NCI-H1092 (cell line): Measurements from ENCODE around the gene ELAVL3.
A peak's percentile ranks its signal among the peaks of the same experiment; 100 is the strongest.
"Not testable (repeated sequence)": the region's sequence is repeated elsewhere in the genome, so short reads cannot be mapped to it uniquely, and the experiment has no call there.

Experiments
- DNase-seq: peaks from one replicate; lab custom pipeline; 2025; lab: John Stamatoyannopoulos, UW

ELAVL3 gene

DNA sequence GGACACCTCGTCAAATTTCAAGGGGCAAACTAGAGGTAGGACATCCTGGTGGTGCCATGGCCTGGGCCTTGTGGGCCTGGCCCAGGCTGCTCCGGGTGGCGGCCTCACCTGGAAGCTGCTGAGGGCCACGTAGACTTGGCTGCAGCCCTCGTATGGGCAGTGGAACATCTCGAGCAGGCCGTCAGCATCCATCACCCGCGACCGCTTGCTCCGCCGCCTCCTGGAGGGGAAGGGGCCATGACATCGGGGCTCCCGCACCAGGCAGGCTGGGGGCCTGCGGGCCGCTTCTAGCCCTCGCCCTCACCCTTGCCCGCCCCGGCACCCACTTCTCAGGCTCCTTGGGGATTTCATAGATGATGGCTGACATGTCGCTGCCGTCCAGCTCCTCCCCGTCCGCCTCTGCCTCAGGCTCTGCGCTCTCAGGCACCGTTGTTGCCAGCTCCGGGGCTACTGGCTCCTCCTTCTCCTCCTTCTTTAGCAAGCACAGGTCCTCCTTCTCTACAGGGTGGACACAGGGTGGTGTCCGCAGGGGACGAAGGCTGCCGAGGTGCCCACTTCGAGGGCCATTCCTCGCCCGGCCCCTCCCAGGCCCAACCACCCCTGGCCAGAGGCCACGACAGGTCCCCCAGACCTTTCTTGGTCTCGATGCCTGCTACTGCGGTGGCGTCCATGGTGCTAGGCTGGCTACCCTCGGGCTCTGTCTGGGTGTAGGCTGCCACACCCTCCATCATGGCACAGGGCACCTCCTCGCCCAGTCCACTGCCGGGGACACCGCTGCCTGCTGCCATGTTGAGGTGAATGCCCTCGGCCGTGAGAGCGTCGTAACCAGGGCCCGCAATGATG lies 6.0 kb upstream of the ELAVL3 start:
- no peak for DNase-seq

DNA sequence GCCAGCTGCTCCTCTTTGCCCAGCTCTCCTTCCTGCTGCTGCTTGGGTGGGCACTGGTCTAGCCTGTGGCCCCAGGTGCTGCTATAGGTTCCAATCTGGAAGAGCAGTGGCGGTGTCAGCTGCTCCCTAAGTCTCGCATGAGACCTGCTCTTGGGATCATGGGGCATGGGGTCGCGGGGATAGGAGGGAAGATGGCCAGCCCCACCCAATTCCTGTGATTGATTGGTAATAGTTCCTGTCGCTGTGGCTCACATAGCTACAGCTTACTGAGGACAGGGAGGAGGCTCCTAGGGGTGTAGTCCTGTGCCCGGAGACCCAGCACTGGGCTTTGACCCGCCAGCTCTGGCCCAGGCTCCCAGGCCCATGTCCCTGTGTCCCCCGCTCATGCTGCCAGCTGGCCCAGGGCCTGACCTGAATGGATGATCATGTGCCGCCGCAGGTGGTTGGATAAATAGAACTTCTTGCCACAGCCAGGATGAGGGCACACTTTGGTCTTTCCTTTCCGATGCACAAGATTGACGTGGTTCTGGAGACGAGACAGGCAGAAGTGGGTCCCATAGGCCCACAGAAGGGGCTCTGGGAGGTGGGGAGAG lies 4.5 kb upstream of the ELAVL3 start:
- DNase-seq = no peak

DNA sequence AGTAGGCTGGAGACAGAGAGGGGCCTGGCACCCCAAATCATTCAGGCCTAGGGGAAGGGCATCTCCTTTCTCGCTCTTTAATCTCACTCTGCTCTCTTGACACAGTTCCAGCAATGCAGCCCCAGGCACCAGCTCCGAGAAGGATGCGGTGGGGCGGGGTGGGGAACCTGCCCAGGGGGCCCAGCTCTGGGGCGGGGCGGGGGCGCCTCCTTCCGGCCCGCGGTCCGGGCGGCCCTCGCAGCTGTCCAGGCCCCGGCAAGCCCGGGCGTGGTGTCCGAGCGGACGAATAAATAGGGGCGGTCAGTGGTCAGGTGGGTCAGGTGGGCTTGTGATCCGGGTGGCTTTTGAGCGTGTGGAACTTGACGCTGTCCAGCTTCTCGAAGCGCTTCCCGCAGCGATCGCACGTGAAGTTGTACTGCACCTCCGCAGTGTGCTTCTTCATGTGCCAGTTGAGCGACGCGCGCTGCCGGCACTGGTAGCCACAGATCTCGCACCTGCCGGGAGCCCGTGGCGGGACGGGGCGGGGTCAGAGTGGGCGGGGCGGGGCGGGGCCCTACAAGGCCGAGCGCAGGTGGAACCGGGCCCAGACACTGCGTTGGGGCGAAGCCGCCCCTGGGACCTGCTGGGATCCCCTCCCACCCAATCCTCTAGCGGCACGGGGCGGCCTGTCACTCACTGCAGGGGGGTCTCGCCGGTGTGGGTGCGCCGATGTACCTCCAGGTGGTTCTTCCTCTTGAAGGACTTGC lies 2.7 kb upstream of the ELAVL3 start:
- DNase-seq = no peak

DNA sequence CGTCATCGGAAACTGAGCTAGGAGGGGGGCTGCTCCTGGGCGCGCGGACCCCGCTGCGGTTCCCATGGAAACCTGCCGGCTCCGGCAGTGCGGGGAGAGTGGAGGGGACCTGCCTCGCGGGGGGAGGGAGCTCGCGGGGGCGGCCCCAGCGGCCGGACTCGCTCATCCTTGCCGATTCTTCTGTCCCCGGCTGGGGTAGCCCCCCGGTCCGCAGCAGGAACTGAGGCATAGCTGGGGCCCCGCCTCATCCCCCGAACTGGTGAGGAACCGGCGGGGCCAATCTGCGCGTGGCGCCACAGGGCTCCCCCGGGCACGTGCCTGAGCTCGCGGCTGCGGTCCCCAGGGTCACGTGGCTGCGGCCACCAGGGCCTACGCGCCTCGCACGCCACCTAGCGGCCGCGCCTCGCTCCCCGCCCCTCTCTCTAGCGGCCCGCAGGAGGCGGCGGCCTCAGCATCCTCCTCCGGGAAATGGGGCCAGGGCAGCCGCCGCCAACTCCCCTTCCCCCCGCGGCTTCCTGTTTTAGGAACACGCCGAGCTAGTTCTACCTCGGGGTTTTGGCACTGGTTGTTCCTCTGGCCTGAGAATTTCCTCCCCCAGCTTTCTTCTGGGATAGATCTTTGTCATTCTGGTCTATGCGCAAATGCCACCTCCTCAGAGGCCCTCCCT lies 1.7 kb upstream of the ELAVL3 start:
- peak; percentile 69 for DNase-seq

DNA sequence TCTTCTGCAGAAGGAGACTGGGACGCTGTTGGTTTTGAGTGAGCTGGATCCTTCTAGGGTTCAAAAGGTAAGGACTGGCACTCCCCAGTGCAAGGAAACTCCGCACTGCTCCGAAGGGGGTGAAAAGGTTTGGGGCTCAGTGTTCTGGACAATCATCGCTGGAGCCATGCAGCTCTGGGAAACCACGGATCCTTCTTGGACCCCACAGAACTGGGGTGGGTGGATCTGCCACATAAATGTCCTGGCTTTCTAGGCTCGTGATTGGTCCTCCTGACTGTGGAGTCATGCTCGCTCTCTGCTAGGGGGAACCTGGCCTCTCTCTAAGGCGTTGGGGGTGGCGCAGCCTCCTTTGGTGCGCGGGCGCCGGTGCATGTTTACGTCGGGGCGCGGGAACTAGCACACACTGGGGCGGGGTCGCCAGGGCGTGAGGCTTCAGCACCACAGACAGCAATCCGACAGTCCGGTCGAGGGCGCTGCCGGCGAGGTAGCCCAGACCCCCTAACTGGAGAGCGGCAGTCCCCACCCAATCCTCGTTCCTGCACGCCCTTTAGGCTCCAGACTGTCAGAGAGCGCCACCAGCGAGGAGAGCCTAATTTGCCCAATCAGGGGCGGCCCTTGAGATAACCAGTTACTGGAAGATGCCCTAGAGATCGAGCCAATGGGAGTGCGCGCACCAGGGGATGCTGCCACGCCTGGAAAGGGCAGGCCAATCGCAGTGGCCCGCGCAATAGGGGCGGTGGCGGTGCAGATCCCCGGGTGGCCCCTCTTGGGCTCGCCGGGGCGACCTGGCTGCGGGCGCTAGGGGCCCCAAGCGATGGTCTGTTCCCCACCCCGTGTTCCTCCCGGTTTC lies 913 bp upstream of the ELAVL3 start:
- DNase-seq = peak; percentile 92

DNA sequence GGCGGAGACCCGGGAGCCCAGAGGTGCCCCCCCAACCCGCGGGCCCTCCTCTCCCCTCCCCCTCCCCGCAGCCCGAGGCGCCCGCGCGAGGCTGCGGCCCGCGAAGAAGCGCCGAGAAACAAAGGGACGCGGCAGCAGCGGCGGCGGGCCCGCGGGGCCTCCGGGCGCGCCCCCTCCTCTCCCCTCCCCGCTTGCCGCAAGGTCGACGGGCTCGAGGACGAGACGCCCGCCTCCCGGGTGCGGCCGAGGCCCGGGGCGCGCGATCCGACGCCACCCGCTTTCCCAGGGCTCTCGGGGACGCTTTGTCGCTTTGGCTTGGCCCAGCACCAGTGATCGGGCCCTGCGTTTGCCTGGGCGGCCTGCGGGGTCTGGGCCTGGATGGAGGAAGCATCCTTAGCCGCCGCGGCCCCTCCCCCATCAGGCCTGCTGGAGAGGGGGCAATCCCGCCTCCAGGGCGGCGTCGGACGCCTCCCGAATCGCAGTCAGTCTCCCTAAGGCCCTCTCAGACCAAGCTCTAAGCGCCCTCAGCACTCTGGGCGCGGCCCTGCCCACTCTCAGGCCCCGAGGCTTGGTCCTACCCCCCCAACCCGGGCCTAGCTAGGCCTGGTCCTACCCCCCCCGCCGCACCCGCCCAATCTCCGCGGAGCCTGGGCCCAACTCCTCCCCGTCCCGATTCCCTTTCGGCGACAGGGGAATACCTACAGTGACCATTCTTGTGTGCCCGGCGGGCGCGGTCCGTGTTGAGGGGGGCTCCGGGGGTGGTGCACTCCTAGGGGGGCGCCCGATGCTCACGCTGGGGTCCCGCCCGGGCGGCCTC lies 740 bp downstream of the ELAVL3 start:
- DNase-seq = peak; percentile 10

DNA sequence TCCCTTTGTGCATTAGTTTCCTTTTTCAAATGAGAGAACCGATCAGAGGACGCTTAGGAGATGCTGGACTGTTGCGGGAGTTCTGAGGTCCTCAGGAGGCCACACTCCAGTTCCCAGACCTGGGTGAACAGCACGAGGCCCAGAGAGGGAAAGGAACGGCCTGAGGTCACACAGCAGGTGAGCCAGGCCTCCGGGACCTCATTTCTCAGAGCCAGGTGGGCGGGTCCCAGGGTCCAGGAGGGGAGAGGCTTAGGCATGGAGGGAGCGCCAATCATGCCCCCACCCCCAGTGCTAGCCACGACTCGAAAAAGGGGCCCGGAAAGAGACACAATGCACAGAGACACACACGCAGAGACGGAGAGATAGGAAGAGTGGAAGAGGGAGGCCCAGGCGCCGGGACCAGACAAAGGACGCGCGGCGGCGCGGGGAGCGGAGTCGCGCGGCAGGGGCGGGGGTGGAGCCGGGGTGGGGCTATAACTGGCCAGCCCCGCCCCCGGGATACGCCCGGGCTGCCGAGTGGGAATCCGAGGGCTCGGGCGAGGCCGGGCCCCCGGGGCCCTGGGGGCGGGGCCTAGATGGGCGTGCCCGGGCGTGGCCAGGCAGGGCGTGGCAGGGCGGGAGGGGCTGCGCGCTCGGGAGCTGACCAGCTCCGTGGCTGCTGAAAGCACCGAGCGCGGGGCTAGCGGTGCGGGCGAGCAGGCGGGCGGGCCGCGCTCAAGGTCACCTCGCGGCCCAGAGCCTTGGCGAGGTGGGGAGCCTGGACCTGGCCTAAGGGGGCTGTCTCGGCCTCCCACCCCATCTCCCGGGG lies 1.6 kb downstream of the ELAVL3 start:
- DNase-seq = peak; percentile 52

DNA sequence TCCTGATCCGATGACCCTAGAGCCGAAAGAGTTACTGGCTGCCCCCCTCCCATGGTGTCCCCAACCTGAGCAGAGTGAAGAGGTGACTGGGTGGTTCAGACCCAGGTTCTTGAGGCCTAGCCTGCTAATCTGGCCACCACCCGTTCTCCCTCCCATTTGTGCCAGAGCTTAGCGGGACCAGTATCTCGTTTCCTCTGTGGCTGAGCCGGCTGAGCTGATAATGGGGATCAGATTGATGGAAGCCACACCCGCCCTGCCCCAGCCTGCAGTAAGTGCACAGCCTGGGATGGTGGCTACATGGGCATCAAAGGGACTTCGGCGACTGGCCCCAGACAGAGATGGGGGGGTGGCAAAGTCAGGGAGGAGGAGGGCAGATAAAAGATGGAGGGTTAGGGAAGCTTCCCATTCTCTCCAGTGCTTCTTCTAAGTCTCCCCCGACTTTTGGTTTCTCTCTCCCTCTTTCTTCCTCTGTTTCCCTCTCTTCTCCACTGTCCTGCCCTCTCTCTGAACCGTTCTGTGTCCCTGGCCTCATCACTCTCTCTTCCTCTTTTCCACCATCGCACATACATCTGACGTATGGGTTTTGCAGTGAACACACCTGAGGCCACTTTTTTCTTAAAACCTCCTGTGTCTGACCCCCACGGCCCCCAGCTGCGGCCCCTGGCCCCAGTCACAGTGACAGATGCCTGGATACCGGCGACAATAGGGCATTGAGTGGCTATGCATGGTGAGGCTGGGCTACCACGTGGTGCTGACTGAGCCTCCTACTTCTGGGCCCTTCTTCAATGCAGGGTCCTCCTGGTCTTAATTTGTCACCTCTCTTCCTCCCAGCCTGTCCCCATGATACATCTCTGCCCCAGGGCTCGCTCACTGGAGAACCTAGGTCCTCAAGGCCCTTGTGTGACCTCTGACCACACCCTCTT lies 2.4 kb downstream of the ELAVL3 start:
- no peak for DNase-seq

DNA sequence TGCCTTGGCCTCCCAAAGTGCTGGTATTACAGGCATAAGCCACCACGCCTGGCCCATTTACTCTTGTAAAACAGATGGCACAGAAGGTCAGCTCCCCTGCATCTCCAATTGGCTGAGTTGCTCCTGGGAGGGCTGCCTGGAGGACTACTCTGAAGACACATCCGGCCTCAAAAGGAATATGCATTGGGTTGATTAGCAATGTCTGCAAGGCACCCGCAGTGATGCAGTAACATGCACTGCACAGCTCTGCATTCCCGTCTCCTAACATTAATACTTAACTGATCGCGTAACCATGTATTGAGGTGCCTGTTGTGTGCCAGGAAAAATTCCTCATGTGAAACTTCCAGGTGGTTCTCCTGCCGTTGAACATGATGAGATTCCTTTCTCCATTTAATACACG lies 5.0 kb downstream of the ELAVL3 start:
- DNase-seq = no peak

DNA sequence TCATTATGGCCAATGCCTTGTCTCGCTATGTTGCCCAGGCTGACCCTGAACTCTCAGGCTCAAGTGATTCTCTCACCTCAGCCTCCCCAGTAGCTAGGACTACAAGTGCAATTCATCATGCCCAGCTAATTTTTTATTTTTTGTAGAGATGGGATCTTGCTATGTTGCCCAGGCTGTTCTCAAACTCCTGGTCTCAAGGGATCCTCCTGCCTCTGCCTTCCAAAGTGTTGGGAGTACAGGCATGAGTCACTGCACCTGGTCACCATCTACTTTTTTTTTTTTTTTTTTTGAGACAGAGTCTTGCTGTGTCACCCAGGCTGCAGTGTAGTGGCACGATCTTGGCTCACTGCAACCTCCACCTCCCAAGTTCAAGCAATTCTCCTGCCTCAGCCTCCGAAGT lies 5.5 kb downstream of the ELAVL3 start:
- not testable (repeated sequence) for DNase-seq

DNA sequence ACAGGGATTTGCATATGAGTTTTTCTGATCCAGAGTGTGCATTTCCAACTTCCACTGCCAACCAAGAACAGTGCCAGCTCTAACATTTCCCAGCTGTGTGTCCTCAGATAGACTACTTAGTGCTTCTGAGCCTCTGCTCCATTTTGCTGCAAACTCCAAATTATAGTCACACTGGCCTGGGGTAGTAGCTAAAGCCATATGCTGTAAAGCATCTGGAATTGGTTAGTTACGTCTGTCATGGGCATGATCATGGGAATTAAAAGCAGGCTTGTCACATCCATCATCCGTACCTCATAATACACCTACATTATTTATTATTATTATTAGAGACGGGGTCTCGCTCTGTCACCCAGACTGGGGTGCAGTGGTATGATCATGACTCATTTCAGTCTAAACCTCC lies 7.1 kb downstream of the ELAVL3 start:
- no peak for DNase-seq

DNA sequence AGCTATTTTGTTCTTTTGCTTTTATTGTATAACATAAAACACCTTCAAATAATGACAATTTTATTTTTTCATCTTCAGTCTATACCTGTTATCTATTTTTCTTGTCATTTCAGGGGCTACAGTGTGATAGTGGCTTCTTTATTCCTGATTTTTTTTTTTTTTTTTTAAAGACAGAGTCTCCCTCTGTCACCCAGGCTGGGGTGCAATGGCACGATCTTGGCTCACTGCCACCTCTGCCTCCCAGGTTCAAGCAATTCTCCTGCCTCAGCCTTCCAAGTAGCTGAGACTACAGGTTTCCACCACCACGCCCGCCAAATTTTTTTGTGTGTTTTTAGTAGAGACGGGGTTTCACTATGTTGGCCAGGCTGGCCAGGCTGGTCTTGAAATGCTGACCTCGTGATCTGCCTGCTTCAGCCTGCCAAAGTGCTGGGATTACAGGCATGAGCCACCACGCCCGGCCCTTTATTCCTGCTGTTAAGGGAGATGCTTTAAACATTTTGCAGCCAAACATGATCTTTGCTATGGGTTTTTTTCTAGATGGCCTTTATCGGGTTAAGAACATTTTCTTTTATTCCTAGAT lies 12.5 kb downstream of the ELAVL3 start:
- not testable (repeated sequence) for DNase-seq

DNA sequence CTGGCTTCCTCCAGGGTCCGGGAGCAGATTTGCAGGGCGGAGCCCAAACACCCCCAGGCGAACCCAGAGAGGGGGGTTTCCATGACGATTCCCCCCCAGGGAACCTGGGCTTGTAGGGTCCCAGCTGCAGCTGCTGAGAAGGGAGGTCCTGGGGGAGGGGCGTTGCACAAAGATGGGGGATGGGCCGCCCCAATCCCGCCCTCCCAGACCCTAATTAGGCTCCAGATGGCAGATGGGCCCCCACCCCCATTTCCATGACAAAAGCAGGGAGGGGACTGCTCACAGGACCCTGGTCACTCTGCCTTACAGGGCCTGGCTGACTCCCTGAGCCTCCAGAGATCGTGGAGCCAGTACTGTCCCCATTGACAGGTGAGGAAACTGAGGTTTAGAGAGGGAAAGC lies 15.2 kb downstream of the ELAVL3 start:
- no peak for DNase-seq

DNA sequence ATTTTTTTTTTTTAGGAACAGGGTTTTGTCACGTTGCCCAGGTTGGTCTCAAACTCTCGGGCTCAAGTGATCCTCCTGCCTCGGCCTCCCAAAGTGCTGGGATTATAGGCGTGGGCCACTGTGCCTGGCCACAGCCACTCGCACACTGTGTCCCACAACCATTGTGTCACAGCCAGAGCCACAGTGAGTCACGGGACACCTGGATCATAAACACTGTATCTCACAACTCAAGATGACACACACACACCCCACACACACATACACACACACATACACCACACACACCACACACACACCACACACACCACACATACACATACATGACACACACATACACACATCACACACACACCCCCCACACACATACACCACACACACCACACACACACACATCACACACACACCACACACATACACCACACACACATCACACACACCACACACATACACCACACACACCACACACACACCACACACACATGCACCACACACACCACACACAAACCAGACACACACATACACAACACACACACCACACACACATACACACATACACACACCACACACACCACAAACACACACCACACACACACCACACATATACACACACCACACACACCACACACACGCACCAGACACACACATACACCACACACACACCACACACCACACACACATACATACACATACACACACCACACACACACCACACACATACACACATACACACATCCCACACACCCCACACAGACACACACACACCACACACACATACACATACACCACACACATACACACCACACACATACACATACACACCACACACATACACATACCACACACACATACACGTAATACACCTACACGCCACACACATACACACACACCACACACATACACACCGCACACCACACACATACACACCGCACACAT lies 16.2 kb downstream of the ELAVL3 start:
- no peak for DNase-seq

DNA sequence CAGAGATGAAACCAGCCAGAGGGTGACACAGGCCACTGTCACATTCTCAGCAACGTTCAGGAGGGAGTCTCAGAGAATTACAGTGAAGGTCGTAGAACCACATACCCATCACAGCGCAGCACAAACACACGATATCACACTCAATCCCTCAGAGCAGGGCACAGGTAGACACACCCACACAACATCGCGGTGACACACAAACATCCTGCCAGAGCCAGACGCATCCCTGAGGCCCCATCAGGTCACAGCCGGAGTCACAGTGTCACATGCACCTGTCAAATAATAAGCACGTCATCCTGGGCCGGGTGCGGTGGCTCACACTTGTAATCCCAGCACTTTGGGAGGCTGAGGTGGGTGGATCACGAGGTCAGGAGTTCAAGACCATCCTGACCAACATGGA lies 17.5 kb downstream of the ELAVL3 start:
- DNase-seq = no peak

DNA sequence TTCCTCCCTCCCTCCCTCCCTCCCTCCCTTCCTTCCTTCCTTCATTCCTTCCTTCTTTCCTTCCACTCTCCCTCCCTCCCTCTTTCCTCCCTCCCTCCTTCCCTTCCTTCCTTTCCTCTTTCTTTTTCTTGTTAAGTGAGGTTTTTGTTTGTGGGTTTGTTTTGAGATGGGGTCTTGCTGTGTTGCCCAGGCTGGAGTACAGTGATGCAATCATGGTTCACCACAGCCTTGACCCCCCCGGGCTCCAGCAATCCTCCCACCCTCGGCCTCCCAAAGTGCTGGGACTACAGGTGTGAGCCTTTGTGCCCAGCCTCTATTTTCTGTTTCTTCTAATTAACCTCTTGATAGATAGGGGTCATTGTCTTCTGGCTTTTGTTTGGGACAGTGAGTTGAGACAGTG lies 19.4 kb downstream of the ELAVL3 start:
- DNase-seq = no peak

DNA sequence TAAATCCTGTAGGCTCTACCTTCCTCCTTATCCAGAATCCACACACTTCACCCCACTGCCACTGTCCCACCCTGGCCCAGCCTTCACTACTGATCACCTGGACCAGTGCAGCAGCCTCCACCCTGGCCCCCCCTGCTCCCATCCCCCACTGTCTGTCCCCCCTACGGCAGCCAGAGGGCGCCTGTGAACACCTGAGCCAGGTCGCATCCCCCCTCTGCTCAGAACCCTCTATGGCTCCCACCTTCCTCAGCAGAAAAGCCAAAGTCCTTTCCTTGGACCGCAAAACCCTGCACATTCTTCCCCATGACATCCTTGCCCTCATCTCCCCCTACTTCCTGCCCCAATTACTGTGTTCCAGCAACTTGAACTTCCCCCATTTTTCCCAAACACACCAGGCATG lies 20.6 kb downstream of the ELAVL3 start:
- DNase-seq = no peak
